Measurements from ENCODE around the gene NR2F1-AS1.

Gene NR2F1-AS1

GRCh38 chr5:93576994-93577853 lies 3.8 kb downstream of the NR2F1-AS1 start:
- Mint-ChIP-seq H3K9me3 (no peaks in the 10 kb centered on the region), H3K27me3 (ENCODE audit: low read depth) (peaks cover 63% of the 10 kb centered on the region), H3K4me1 (peaks cover 60% of the 10 kb centered on the region), H3K36me3 (ENCODE audit: low read depth) (no peaks in the 10 kb centered on the region), H3K4me3 (no peak overlapping the region), H3K27ac (peak overlapping the region in 2 of 3 experiments; percentile 98 to 99)
- TF ChIP-seq CTCF (IDR thresholded peaks at IDR 0.05; ENCODE audit: unreplicated experiment in 3 of 3): no peak

- Mint-ChIP-seq H3K27ac (peak overlapping the region; percentile 87 to 99 (median 98)), H3K4me1 (peaks cover 71% of the 10 kb centered on the region), H3K9me3 (no peaks in the 10 kb centered on the region), H3K4me3 (peak overlapping the region; percentile 52 to 84 (median 77)), H3K27me3 (ENCODE audit: low read depth) (peaks cover 74% of the 10 kb centered on the region), H3K36me3 (ENCODE audit: low read depth) (no peaks in the 10 kb centered on the region)
- no peak for TF ChIP-seq CTCF (IDR thresholded peaks at IDR 0.05; ENCODE audit: unreplicated experiment in 3 of 3)
These were observed 5.3 kb downstream of the NR2F1-AS1 start for GRCh38 chr5:93575461-93576414.

GRCh38 chr5:93574491-93575305 lies 6.3 kb downstream of the NR2F1-AS1 start:
- peaks cover 75% of the 10 kb centered on the region for H3K4me1 Mint-ChIP-seq
- peak overlapping the region; percentile 87 to 99 (median 98) for H3K27ac Mint-ChIP-seq
- peak overlapping the region; percentile 73 to 84 (median 82) for H3K4me3 Mint-ChIP-seq
- TF ChIP-seq CTCF (IDR thresholded peaks at IDR 0.05; ENCODE audit: unreplicated experiment in 3 of 3): no peak
- no peaks in the 10 kb centered on the region for H3K9me3 Mint-ChIP-seq
- H3K36me3 Mint-ChIP-seq (ENCODE audit: low read depth): peaks cover 5% of the 10 kb centered on the region
- peaks cover 75% of the 10 kb centered on the region for H3K27me3 Mint-ChIP-seq (ENCODE audit: low read depth)

- TF ChIP-seq CTCF (IDR thresholded peaks at IDR 0.05; ENCODE audit: unreplicated experiment in 3 of 3): no peak
- Mint-ChIP-seq H3K27ac (peak overlapping the region; percentile 87 to 99 (median 98)), H3K27me3 (ENCODE audit: low read depth) (peaks cover 83% of the 10 kb centered on the region), H3K4me1 (peaks cover 76% of the 10 kb centered on the region), H3K9me3 (no peaks in the 10 kb centered on the region), H3K4me3 (peak overlapping the region; percentile 73 to 84 (median 82)), H3K36me3 (ENCODE audit: low read depth) (peaks cover 5% of the 10 kb centered on the region)
These were observed 7.4 kb downstream of the NR2F1-AS1 start for GRCh38 chr5:93573354-93574351.
